HG03196 (cell line): ENCODE results near the gene EPHX1.
"Not testable (repeated sequence)": the region's sequence is repeated elsewhere in the genome, so short reads cannot be mapped to it uniquely, and the experiment has no call there.

ENCODE experiments used
- ATAC-seq: cut with Tn5 transposase; IDR thresholded peaks from one replicate; pipeline ENCODE4 v1.9.1; 2021; ENCODE audit not compliant: unreplicated experiment

Gene EPHX1

DNA sequence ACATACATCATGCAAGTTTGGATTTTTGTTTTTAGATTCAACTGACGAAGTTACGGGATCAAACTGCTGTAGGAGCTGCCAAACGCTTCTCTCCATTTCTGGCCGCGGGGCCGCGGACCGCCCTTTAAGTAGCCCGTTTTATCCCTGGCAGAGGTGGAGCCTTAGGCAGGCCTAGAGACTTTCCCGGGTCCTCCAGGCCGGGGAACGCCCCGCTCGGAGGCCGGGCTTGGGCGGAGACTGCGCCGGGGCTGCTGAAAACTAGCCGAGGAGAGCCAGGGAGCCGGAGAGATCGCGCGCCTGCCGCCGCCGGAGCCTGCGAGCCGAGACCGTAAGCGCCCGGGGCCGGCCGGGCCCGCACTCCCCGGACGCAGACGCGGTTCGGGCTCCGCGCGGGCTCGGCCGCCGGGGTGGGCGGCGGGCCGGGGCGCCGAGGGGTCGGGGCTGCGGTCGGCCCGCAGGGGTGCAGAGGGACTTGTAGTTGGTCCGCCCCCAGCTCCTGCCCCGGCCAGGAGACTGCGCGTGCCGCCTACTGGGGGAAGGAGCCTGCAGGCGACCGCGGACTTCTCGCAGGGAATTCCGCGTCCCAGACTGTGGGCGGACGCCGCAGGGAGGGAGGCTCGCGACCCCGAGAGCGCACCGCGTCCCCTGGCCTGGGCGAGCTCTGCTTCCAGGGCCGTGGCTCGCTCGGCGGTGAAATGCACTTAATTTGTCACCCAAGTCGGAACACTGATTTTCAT is at the start of gene EPHX1:
TSS of gene EPHX1 (plus strand) at position 283 of the 737 bp plus-strand sequence. CDS start 18,606 bp downstream, outside the sequence.
- peak; percentile 95 for ATAC-seq

GRCh38 chr1:225760531-225760930 is 49.4 kb upstream of the EPHX1 start:
- no peak for ATAC-seq

DNA sequence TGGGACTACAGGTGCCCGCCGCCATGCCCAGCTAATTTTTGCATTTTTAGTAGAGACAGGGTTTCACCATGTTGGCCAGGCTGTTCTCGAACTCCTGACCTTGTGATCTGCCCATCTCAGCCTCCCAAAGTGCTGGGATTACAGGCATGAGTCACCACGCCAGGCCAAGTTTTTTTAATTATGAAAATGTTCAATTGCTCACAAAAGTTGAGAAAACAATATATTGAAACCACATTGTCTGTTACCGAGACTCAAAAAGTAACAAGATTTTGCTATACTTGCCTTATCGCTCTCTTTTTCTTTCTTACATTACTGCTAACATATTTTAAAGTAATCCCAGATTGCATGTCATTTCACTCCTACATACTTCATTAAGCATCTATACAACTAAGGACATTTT is 48.5 kb upstream of the EPHX1 start:
- not testable (repeated sequence) for ATAC-seq

DNA sequence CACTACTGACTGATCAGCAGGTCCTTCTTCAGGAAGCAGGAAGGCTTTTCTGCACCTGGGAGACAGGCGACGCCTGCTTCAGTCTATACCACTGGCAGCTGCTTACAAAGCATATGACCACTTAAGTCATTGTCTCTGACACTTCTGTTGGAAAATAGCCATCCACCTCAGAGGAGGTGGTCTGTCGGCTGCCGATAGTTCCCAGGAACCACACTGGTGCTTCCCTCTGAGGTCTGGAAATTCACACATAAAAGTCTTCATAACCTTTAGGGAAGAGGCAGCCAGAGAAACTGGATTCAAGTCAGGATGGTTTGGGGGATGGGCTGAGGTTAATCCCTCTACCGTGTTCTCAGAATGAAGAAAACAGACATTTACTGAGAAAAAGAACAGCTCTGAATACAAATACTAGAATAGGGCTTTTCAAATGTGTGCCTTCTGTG is 47.9 kb upstream of the EPHX1 start:
- no peak for ATAC-seq

DNA sequence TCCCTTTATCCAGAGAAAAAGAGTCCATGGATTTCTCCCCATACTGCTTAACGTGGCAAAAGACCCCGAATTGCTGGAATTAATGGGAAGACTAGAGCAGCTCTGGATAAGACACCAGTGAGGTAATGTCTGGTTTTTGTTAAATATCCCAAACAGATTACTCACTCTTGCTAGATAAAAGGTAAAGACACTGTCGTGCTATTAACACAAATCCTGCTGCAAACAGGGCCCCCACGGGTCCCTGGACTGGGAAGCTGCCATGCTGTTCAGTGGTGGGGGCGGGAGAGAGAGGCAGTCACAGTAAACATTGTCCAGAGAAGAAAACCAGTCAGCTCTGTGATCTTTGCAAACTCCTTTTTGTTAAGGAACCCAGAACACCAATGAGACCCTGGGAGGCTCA is 47.5 kb upstream of the EPHX1 start:
- no peak for ATAC-seq

DNA sequence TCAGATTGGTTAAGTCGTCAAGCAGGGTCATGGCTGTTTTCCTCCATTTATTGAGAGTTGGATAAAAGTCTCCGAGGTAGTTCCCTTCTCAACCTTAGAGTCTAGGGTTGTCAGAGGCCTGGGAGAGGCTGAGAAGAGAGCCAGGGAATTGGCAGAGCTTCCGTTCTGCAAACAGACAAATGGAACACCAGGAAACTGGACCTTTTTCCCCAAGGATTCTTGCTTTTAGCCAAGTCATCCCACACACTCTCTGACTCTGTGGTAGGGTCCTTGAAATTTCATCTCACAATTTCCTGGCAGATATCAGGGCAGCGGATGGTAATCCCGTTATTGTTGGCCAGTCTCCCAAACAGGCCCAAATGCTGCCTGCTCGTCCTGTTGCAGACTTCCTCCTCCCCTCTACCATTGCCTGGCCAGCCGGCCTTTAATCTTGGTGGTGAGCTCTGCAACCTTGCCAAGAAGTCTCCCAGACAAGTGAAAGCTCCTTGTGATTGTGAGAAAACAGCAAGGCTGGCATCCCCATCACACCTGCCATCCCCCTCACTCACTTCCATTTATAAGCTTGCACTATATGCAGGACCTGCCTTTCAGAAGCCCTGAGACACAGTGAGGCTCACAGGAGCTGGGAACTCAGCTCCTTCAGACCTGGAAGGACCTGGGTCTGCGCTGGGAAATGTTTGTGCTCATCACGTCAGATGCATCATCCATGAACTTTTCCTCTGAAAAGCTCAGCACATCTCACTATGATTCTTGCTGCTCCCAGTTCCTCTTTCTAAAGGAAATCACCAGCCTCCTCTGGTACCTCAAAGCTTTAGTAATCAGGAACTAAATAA is 46.0 kb upstream of the EPHX1 start:
- ATAC-seq: no peak

DNA sequence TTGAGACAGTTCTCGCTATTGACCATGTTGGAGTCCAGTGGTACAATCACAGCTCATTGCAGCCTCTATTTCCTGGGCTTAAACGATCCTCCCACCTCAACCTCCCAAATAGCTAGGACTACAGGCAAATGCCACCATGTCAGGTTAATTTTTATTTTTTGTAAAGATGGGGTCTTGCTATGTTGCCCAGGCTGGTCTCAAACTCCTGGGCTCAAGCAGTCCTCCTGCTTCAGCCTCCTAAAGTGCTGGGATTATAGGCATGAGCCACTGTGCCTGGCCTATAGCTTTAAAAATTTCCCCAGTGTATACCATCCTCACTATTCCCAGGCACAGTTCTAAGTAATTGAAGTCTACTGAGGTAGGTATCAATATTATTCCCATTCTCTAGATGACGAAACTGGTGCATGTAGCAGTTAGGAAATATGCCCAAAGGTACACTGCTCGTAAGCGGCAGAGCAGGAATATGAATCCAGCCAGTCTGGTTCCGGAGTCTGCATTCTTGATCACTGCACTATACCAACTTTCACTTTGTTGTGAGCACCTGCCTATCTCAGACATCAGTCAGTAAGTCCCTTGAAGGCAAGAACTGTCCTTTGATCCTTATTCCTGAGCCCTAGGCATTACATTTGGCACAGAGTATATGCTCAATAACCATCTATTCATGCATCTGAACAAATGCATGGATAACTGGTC is 43.8 kb upstream of the EPHX1 start:
- no peak for ATAC-seq

GRCh38 chr1:225766967-225767633 is 42.8 kb upstream of the EPHX1 start:
- no peak for ATAC-seq

DNA sequence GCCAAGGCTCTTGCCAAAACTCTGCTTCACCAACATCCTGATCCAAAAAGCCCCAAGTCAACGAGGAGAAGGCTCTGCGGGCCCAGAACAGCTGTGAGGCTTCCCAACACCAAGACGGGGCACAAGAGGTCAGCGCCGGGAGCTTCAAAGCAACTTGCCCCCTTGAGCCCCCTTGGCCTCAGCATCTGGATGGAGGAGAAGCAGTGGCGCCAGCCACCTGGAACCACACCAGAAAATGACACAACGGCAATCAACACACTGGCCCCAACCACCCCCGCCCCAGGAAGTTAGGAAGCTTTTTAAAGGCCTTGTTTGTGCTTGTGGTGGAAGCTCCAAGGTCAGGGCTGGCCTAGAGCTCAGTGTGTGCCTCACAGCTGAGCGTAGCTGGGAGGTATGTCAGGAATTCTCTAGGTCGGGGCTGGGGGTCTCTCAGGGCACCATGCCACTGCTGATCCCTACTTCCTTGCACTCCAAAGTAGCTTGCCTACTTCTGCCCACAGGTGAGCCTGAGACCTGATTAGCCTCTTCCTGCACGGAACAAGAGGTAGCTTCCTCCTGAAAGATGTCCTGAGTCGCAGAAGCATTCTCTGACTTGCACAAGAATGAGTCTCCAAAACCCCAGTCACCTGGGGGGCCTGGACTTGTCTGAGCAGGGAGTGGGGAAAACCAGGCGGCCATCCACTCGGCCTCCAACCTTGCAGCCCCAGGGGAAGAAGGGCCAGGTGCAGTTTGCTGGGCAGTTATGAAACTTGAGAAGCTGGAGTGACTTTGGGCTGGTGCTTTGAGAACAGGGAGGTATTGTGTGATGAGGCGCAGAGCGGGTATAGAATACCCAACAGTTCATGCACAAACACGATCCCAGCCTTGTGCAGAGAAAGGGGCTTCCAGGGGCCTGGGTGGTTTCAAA is 42.0 kb upstream of the EPHX1 start:
- ATAC-seq: no peak

DNA sequence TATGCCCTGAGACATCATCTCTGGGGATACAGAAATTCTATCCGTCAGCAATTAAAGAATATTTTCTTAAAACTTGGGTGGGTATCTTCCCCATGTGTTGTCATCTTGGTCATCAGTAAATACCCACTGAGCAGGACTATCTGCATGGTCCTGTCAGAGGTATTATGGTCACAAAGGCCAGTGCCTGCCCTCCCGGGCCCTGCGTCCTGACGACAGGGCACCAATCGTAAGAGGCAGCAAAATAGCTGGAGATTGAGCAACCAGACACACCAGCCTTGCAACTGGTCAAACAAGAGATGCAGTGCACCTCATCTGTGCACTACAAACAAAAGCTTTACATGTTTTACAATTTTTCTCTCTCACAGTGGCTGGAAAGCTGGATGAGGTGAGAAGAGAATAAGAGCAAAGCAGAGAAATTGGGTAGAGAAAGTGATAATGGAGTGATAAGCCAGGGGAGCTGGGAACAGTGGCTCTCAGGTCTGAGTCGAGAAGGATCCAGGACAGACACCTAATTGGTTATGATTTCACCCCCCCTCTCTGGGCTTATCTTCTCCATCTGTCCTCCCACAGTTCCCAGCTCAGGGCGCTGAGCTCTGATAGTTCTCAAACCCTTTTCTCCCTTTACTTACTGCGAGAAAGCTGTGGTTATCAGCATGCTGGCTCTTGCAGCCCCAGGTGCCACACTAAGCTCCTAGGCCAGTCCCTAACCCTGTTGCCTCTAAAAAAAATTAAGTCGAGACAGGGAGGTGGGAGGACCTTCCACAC is 41.1 kb upstream of the EPHX1 start:
- no peak for ATAC-seq

DNA sequence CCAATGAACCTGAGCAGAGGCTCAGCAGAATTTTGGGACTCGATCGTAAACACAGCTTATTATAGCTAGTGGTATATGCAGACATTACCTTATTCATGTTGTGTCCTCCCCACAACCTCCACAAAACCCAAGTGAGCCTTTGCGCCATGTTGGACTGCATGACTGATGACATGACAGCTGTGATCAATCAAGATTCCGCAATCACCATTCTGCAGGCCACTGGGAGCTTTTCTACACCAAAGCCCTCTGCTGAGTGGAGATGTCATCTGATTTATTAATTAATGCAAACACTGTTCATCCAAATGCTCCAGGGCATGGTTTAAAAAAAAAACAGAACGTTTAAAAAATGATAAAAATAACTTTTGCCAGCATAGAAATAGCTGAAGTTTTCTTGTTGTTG is 40.2 kb upstream of the EPHX1 start:
- ATAC-seq: no peak

GRCh38 chr1:225770561-225771248 is 39.2 kb upstream of the EPHX1 start:
- ATAC-seq: no peak

- no peak for ATAC-seq
Observed at GRCh38 chr1:225771661-225772322, 38.1 kb upstream of the EPHX1 start.

DNA sequence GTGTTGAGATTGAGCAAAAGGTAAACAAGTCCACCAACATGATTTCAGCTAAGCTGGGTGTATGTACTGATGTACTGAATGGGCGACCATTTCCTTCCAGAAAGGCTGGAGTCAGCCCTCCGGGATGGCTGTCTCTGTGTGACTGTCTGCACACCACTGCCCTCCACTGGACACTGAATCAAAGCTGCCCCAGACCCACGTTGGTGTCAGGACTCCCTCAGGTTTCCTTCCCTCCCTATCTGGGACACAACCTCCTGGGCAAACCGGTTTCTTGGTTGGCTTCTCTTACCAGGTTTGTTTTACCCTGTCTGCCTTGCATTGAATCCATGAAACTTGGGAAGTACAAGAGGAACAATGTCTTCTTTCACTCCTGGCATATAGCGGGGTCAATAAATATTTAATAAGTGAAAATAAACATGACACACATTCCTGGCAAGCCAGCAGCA is 37.6 kb upstream of the EPHX1 start:
- ATAC-seq: no peak

GRCh38 chr1:225772848-225773247 is 37.1 kb upstream of the EPHX1 start:
- no peak for ATAC-seq

GRCh38 chr1:225774281-225775147 is 35.4 kb upstream of the EPHX1 start:
- ATAC-seq: no peak

- ATAC-seq: no peak
Observed at GRCh38 chr1:225776294-225776693, 33.6 kb upstream of the EPHX1 start.
